ENCODE results near the gene ANKRD40CL. TPM values are rescaled to one million over a fixed set of nuclear protein-coding genes. Genes with fewer than 3 reads are reported as not detected.
A peak's percentile ranks its signal among the peaks of the same experiment; 100 is the strongest.

ANKRD40CL gene
- total and polyA plus RNA-seq, 2 donors = 0.05 TPM; not detected in 1

- DNase-seq (ENCODE audit: low read depth in 6 of 9, low spot score in 9 of 9) = no peak
- Histone ChIP-seq H3K4me3 (ENCODE audit: low read length in 2 of 2) (no peak overlapping the region), H3K4me1 (ENCODE audit: control insufficient read depth in 2 of 2, insufficient read depth in 2 of 2, low read length in 2 of 2) (peaks cover 22 to 45% of the 10 kb centered on the region in 2 donors), H3K27ac (ENCODE audit: low read depth in 1 of 2, low read length in 1 of 2) (no peak overlapping the region), H3K9me3 (ENCODE audit: control insufficient read depth in 2 of 2, insufficient read depth in 1 of 2, low read length in 1 of 2) (no peaks in the 10 kb centered on the region), H3K36me3 (ENCODE audit: control insufficient read depth in 2 of 2, insufficient read depth in 2 of 2, low read length in 1 of 2) (no peaks in the 10 kb centered on the region), H3K27me3 (ENCODE audit: control insufficient read depth in 2 of 2, insufficient read depth in 1 of 2, low read length in 1 of 2) (no peaks in the 10 kb centered on the region)
- WGBS = 97% methylated on average over 7 of the region's 7 CpGs
Measured at GRCh38 chr17:50768346-50768761, 1.0 kb upstream of the ANKRD40CL start.

GRCh38 chr17:50767030-50767429 is 288 bp downstream of the ANKRD40CL start:
- no peak for DNase-seq (ENCODE audit: low read depth in 6 of 9, low spot score in 9 of 9)
- no peak overlapping the region for H3K27ac ChIP-seq (ENCODE audit: low read depth in 1 of 2, low read length in 1 of 2)
- no peaks in the 10 kb centered on the region for H3K27me3 ChIP-seq (ENCODE audit: control insufficient read depth in 2 of 2, insufficient read depth in 1 of 2, low read length in 1 of 2)
- 95% methylated on average over 7 of the region's 7 CpGs for WGBS
- H3K36me3 ChIP-seq (ENCODE audit: control insufficient read depth in 2 of 2, insufficient read depth in 2 of 2, low read length in 1 of 2) = no peaks in the 10 kb centered on the region
- no peaks in the 10 kb centered on the region for H3K9me3 ChIP-seq (ENCODE audit: control insufficient read depth in 2 of 2, insufficient read depth in 1 of 2, low read length in 1 of 2)
- H3K4me1 ChIP-seq (ENCODE audit: control insufficient read depth in 2 of 2, insufficient read depth in 2 of 2, low read length in 2 of 2) = peaks cover 25 to 34% of the 10 kb centered on the region in 2 donors
- no peak overlapping the region for H3K4me3 ChIP-seq (ENCODE audit: low read length in 2 of 2)

GRCh38 chr17:50766222-50767023 is 895 bp downstream of the ANKRD40CL start:
- Histone ChIP-seq H3K9me3 (ENCODE audit: control insufficient read depth in 2 of 2, insufficient read depth in 1 of 2, low read length in 1 of 2) (no peaks in the 10 kb centered on the region), H3K27ac (ENCODE audit: low read depth in 1 of 2, low read length in 1 of 2) (no peak overlapping the region), H3K27me3 (ENCODE audit: control insufficient read depth in 2 of 2, insufficient read depth in 1 of 2, low read length in 1 of 2) (no peaks in the 10 kb centered on the region), H3K36me3 (ENCODE audit: control insufficient read depth in 2 of 2, insufficient read depth in 2 of 2, low read length in 1 of 2) (no peaks in the 10 kb centered on the region), H3K4me3 (ENCODE audit: low read length in 2 of 2) (no peak overlapping the region), H3K4me1 (ENCODE audit: control insufficient read depth in 2 of 2, insufficient read depth in 2 of 2, low read length in 2 of 2) (peaks cover 22 to 28% of the 10 kb centered on the region in 2 donors)
- WGBS = 96% methylated on average over 10 of the region's 10 CpGs
- DNase-seq (ENCODE audit: low read depth in 6 of 9, low spot score in 9 of 9) = no peak

- H3K4me1 ChIP-seq (ENCODE audit: control insufficient read depth in 2 of 2, insufficient read depth in 2 of 2, low read length in 2 of 2) = peaks cover 22 to 24% of the 10 kb centered on the region in 2 donors
- WGBS = 49% methylated on average over 9 of the region's 9 CpGs
- no peak overlapping the region for H3K27ac ChIP-seq (ENCODE audit: low read depth in 1 of 2, low read length in 1 of 2)
Measured at GRCh38 chr17:50765454-50766221, 1.7 kb downstream of the ANKRD40CL start.

GRCh38 chr17:50764734-50765149 is 2.6 kb downstream of the ANKRD40CL start:
- WGBS = 87% methylated on average over 2 of the region's 2 CpGs
- Histone ChIP-seq H3K27ac (ENCODE audit: low read depth in 1 of 2, low read length in 1 of 2) (no peak overlapping the region), H3K4me1 (ENCODE audit: control insufficient read depth in 2 of 2, insufficient read depth in 2 of 2, low read length in 2 of 2) (peaks cover 22 to 24% of the 10 kb centered on the region in 2 donors), H3K36me3 (ENCODE audit: control insufficient read depth in 2 of 2, insufficient read depth in 2 of 2, low read length in 1 of 2) (no peaks in the 10 kb centered on the region), H3K27me3 (ENCODE audit: control insufficient read depth in 2 of 2, insufficient read depth in 1 of 2, low read length in 1 of 2) (no peaks in the 10 kb centered on the region), H3K4me3 (ENCODE audit: low read length in 2 of 2) (no peak overlapping the region), H3K9me3 (ENCODE audit: control insufficient read depth in 2 of 2, insufficient read depth in 1 of 2, low read length in 1 of 2) (no peaks in the 10 kb centered on the region)
- no peak for DNase-seq (ENCODE audit: low read depth in 6 of 9, low spot score in 9 of 9)

More at GRCh38 chr17:50765454-50766221, 1.7 kb downstream of the ANKRD40CL start:
- Histone ChIP-seq H3K4me3 (ENCODE audit: low read length in 2 of 2) (no peak overlapping the region), H3K36me3 (ENCODE audit: control insufficient read depth in 2 of 2, insufficient read depth in 2 of 2, low read length in 1 of 2) (no peaks in the 10 kb centered on the region), H3K9me3 (ENCODE audit: control insufficient read depth in 2 of 2, insufficient read depth in 1 of 2, low read length in 1 of 2) (no peaks in the 10 kb centered on the region), H3K27me3 (ENCODE audit: control insufficient read depth in 2 of 2, insufficient read depth in 1 of 2, low read length in 1 of 2) (no peaks in the 10 kb centered on the region)
- peak in 1 of 9 donors; percentile 36 for DNase-seq (ENCODE audit: low read depth in 6 of 9, low spot score in 9 of 9)

- H3K27ac ChIP-seq (ENCODE audit: low read depth in 1 of 2, low read length in 1 of 2) = no peak overlapping the region
Measured at GRCh38 chr17:50763716-50764475, 3.4 kb downstream of the ANKRD40CL start.

GRCh38 chr17:50762177-50762576 is 5.1 kb downstream of the ANKRD40CL start:
- no peaks in the 10 kb centered on the region for H3K27me3 ChIP-seq (ENCODE audit: control insufficient read depth in 2 of 2, insufficient read depth in 1 of 2, low read length in 1 of 2)
- no peak overlapping the region for H3K4me3 ChIP-seq (ENCODE audit: low read length in 2 of 2)
- H3K4me1 ChIP-seq (ENCODE audit: control insufficient read depth in 2 of 2, insufficient read depth in 2 of 2, low read length in 2 of 2) = peaks cover 22% of the 10 kb centered on the region in 2 donors
- H3K27ac ChIP-seq (ENCODE audit: low read depth in 1 of 2, low read length in 1 of 2) = no peak overlapping the region
- no peaks in the 10 kb centered on the region for H3K36me3 ChIP-seq (ENCODE audit: control insufficient read depth in 2 of 2, insufficient read depth in 2 of 2, low read length in 1 of 2)
- WGBS = 98% methylated on average over 2 of the region's 2 CpGs
- DNase-seq (ENCODE audit: low read depth in 6 of 9, low spot score in 9 of 9) = no peak
- no peaks in the 10 kb centered on the region for H3K9me3 ChIP-seq (ENCODE audit: control insufficient read depth in 2 of 2, insufficient read depth in 1 of 2, low read length in 1 of 2)

More at GRCh38 chr17:50763716-50764475, 3.4 kb downstream of the ANKRD40CL start:
- no peak overlapping the region for H3K4me3 ChIP-seq (ENCODE audit: low read length in 2 of 2)
- no peak for DNase-seq (ENCODE audit: low read depth in 6 of 9, low spot score in 9 of 9)
- H3K9me3 ChIP-seq (ENCODE audit: control insufficient read depth in 2 of 2, insufficient read depth in 1 of 2, low read length in 1 of 2) = no peaks in the 10 kb centered on the region
- no peaks in the 10 kb centered on the region for H3K36me3 ChIP-seq (ENCODE audit: control insufficient read depth in 2 of 2, insufficient read depth in 2 of 2, low read length in 1 of 2)
- H3K4me1 ChIP-seq (ENCODE audit: control insufficient read depth in 2 of 2, insufficient read depth in 2 of 2, low read length in 2 of 2) = peaks cover 22 to 24% of the 10 kb centered on the region in 2 donors
- WGBS = 97% methylated on average over 2 of the region's 2 CpGs
- H3K27me3 ChIP-seq (ENCODE audit: control insufficient read depth in 2 of 2, insufficient read depth in 1 of 2, low read length in 1 of 2) = no peaks in the 10 kb centered on the region

GRCh38 chr17:50758989-50759544 is 8.3 kb downstream of the ANKRD40CL start:
- no peak for DNase-seq (ENCODE audit: low read depth in 6 of 9, low spot score in 9 of 9)
- no peaks in the 10 kb centered on the region for H3K9me3 ChIP-seq (ENCODE audit: control insufficient read depth in 2 of 2, insufficient read depth in 1 of 2, low read length in 1 of 2)
- no peaks in the 10 kb centered on the region for H3K27me3 ChIP-seq (ENCODE audit: control insufficient read depth in 2 of 2, insufficient read depth in 1 of 2, low read length in 1 of 2)
- 90% methylated on average over 9 of the region's 9 CpGs for WGBS
- no peak overlapping the region for H3K27ac ChIP-seq (ENCODE audit: low read depth in 1 of 2, low read length in 1 of 2)
- H3K4me3 ChIP-seq (ENCODE audit: low read length in 2 of 2) = no peak overlapping the region
- H3K4me1 ChIP-seq (ENCODE audit: control insufficient read depth in 2 of 2, insufficient read depth in 2 of 2, low read length in 2 of 2) = peaks cover 4 to 8% of the 10 kb centered on the region in 2 donors
- H3K36me3 ChIP-seq (ENCODE audit: control insufficient read depth in 2 of 2, insufficient read depth in 2 of 2, low read length in 1 of 2) = peaks cover 3 to 15% of the 10 kb centered on the region in 2 donors
